A673 (cell line): Measurements from ENCODE around the gene PRICKLE3.

Experiments
- EZH2 ChIP-seq: fragments of 200-600 bp; sonication (generic); IDR thresholded peaks from 2 replicates; pipeline ENCODE4 v1.6.1; 2017; ENCODE audit warnings: borderline replicate concordance, low read depth, mild to moderate bottlenecking, mixed read lengths, antibody characterized with exemption, low read length; ENCODE audit not compliant: poor library complexity, severe bottlenecking
- TF ChIP-seq, protein P1 (sequence below): fragments of 300-800, 200-600 bp; sonication (generic); conservative IDR thresholded peaks from 2 replicates; pipeline ENCODE4 v1.5.1; 2017; ENCODE audit warnings: low read depth, mild to moderate bottlenecking, antibody characterized with exemption, low read length, moderate library complexity, mixed read lengths

DNA sequence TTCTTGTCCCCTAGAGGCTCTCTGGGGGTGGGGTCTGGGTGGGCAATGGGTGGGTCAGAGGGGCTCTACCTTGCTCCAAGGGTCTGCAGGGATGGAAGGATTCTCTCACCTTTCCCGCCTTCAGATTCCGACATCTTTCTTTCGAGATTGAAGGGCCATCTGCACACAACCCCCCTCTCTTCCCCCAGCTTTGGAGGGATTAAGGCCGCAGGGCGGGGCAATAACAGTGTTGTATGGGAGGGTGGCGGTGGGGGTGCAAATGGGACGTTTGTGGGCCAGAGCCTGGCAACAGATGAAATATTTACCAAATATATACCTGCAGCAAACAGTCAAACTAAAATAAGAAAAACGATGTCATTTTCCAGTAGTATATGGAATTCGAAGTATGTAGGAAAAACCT, 47.0 kb upstream of the PRICKLE3 start, which contains the start of gene CACNA1F:
- TF ChIP-seq, protein P1, sequence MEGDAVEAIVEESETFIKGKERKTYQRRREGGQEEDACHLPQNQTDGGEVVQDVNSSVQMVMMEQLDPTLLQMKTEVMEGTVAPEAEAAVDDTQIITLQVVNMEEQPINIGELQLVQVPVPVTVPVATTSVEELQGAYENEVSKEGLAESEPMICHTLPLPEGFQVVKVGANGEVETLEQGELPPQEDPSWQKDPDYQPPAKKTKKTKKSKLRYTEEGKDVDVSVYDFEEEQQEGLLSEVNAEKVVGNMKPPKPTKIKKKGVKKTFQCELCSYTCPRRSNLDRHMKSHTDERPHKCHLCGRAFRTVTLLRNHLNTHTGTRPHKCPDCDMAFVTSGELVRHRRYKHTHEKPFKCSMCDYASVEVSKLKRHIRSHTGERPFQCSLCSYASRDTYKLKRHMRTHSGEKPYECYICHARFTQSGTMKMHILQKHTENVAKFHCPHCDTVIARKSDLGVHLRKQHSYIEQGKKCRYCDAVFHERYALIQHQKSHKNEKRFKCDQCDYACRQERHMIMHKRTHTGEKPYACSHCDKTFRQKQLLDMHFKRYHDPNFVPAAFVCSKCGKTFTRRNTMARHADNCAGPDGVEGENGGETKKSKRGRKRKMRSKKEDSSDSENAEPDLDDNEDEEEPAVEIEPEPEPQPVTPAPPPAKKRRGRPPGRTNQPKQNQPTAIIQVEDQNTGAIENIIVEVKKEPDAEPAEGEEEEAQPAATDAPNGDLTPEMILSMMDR: no peak
- no peak for TF ChIP-seq EZH2
